ENCODE data around the gene TLE4. TPM values are rescaled to one million over a fixed set of nuclear protein-coding genes. Genes with fewer than 3 reads are reported as not detected.

Gene TLE4
- total and polyA plus RNA-seq, 2 of the 13 experiments (the other 11 are each of a cell fraction or from before 2014, with no cell fraction given) = 2.0 to 2.3 TPM

DNA sequence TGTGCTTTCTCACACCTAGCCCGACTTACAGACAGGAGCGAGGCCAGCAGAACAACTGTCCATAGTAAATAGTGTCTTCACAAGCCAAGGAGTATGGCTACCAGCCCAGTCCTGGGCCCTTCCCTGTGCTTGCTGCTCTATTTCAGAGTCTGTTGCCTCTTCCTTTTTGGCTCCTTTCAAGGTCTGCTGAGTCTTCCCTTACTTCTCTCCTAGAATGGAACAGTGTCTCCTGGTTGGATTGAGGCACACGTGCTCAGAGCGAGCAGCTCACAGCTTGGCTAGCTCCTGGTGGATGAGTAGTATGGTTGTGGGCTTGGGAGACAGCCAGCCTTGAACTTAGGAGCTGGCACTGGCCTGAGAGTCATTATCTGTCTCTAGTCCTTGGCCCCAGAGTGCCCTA lies 72.8 kb downstream of the TLE4 start:
- H3K79me2 ChIP-seq (ENCODE audit: insufficient read depth, low read length) = no peaks in the 10 kb centered on the region
- no TSS peak for BruUV-seq (replicated peaks)
- no peaks in the 10 kb centered on the region for H4K20me1 ChIP-seq (ENCODE audit: insufficient read depth, low read length)
- intact Hi-C loops (cut with micrococcal nuclease; ENCODE audit: unreplicated experiment) = no loop called here
- 71% methylated on average over 4 of the region's 4 CpGs for WGBS (ENCODE audit: low lambda C conversion rate)
- no peak overlapping the region for H3K4me2 ChIP-seq (ENCODE audit: low read depth, low read length)
- no peaks in the 10 kb centered on the region for H3K27me3 ChIP-seq (ENCODE audit: control insufficient read depth in 1 of 2, insufficient read depth in 2 of 2, low read length in 2 of 2)
- H3K9ac ChIP-seq (ENCODE audit: insufficient read depth, low read depth, low read length) = no peak overlapping the region
- DNase-seq (ENCODE audit: low spot score) (no peak), FAIRE-seq (no peak), ATAC-seq (no peak)
- H3K9me3 ChIP-seq (ENCODE audit: low read length) = peaks cover 21% of the 10 kb centered on the region
- H3K27ac ChIP-seq (ENCODE audit: extremely low read length, insufficient read depth, low read length) = no peak overlapping the region
- CTCF ChIA-PET (ENCODE audit: low intra/inter-chr PET ratio, low total read pairs) = no interaction called here
- H3K4me3 ChIP-seq (replicated peaks in 1 of 3; ENCODE audit: insufficient read depth in 1 of 3, low read depth in 2 of 3, low read length in 3 of 3) = no peak overlapping the region
- H3K4me1 ChIP-seq (ENCODE audit: insufficient read depth, low read length) = no peaks in the 10 kb centered on the region
- no peak overlapping the region for H2AFZ ChIP-seq (ENCODE audit: low read length)
- in situ Hi-C loops (cut with HindIII; ENCODE audit: extremely low pct_ligation_motif_present, low pct_unique_long_range_greater_than_20kb) = no loop called here
- H3K36me3 ChIP-seq (replicated peaks in 1 of 2; ENCODE audit: control insufficient read depth in 1 of 2, insufficient read depth in 2 of 2, low read length in 2 of 2) = no peaks in the 10 kb centered on the region
- POLR2A ChIA-PET = no interaction called here
- TF ChIP-seq, protein P1, sequence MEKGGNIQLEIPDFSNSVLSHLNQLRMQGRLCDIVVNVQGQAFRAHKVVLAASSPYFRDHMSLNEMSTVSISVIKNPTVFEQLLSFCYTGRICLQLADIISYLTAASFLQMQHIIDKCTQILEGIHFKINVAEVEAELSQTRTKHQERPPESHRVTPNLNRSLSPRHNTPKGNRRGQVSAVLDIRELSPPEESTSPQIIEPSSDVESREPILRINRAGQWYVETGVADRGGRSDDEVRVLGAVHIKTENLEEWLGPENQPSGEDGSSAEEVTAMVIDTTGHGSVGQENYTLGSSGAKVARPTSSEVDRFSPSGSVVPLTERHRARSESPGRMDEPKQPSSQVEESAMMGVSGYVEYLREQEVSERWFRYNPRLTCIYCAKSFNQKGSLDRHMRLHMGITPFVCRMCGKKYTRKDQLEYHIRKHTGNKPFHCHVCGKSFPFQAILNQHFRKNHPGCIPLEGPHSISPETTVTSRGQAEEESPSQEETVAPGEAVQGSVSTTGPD (CRISPR knock-in tag; IDR thresholded peaks at IDR 0.05) = no peak
- TF ChIP-seq GABPB1 (CRISPR knock-in tag; IDR thresholded peaks at IDR 0.05) = no peak
- no peak for TF ChIP-seq NCOR1 (IDR thresholded peaks at IDR 0.05; ENCODE audit: borderline replicate concordance, low read length)
- TF ChIP-seq DNMT1 (CRISPR knock-in tag; IDR thresholded peaks at IDR 0.05) = no peak
- no peak for TF ChIP-seq GABPA (IDR thresholded peaks at IDR 0.05; ENCODE audit: low read depth, low read length)
- TF ChIP-seq GABPA (CRISPR knock-in tag; IDR thresholded peaks at IDR 0.05; ENCODE audit: low read depth) = no peak
- TF ChIP-seq NR0B2 (CRISPR knock-in tag; IDR thresholded peaks at IDR 0.05) = no peak
- TF ChIP-seq PAX8 (CRISPR knock-in tag; IDR thresholded peaks at IDR 0.05; ENCODE audit: borderline replicate concordance) = no peak
- no peak for TF ChIP-seq SIX1 (CRISPR knock-in tag; IDR thresholded peaks at IDR 0.05; ENCODE audit: borderline replicate concordance)
- no peak for TF ChIP-seq ARNTL (CRISPR knock-in tag; IDR thresholded peaks at IDR 0.05)
- no peak for TF ChIP-seq ZNF207 (IDR thresholded peaks at IDR 0.05; ENCODE audit: borderline replicate concordance)
- TF ChIP-seq KDM2A (CRISPR knock-in tag; IDR thresholded peaks at IDR 0.05; ENCODE audit: borderline replicate concordance, low read depth) = no peak
- TF ChIP-seq HMGXB3 (CRISPR knock-in tag; IDR thresholded peaks at IDR 0.05; ENCODE audit: borderline replicate concordance) = no peak
- no peak for TF ChIP-seq PTBP1 (IDR thresholded peaks at IDR 0.05; ENCODE audit: low read depth, low read length, poor library complexity, severe bottlenecking)
- no peak for TF ChIP-seq ZNF18 (CRISPR knock-in tag; IDR thresholded peaks at IDR 0.05; ENCODE audit: insufficient replicate concordance)
- TF ChIP-seq KAT2B (IDR thresholded peaks at IDR 0.05; ENCODE audit: borderline replicate concordance, low read depth, low read length) = no peak
- TF ChIP-seq ZNF510 (CRISPR knock-in tag; IDR thresholded peaks at IDR 0.05; ENCODE audit: low read depth) = no peak

All from HepG2 (cell line).